Spinal cord (tissue), 10 donors: Measurements from ENCODE around the gene COL9A2. TPM values are rescaled to one million over a fixed set of nuclear protein-coding genes. Genes with fewer than 3 reads are reported as not detected.

Source experiments
- DNase-seq, 6 donors: peaks; one replicate each; pipeline versions ENCODE4 v3.0.0 to v3.0.0-alpha.2; 2013 to 2015; ENCODE audit warnings: low spot score in 6 of 6, low read depth in 4 of 6
- H3K27ac ChIP-seq: one replicate; pipeline ENCODE4 v1.5.1; 2013; ENCODE audit warnings: low read depth, low read length, control low read depth
- H3K27me3 ChIP-seq: one replicate; pipeline ENCODE4 v1.6.1; 2013; ENCODE audit warnings: low read length; ENCODE audit not compliant: control insufficient read depth, insufficient read depth
- H3K36me3 ChIP-seq: one replicate; pipeline ENCODE4 v1.6.1; 2013; ENCODE audit warnings: low read length; ENCODE audit not compliant: control insufficient read depth, insufficient read depth
- H3K4me1 ChIP-seq: one replicate; pipeline ENCODE4 v1.6.1; 2013; ENCODE audit warnings: low read length; ENCODE audit not compliant: control insufficient read depth, insufficient read depth
- H3K4me3 ChIP-seq: one replicate; pipeline ENCODE4 v1.5.1; 2013; ENCODE audit warnings: low read depth, low read length, control low read depth
- H3K9me3 ChIP-seq: one replicate; pipeline ENCODE4 v1.6.1; 2013; ENCODE audit warnings: low read length; ENCODE audit not compliant: control insufficient read depth, insufficient read depth
- WGBS: methylation state at CpG from one replicate; pipeline ENCODE4 v1.1.5; 2013; ENCODE audit warnings: missing lambda C conversion rate; ENCODE audit not compliant: insufficient coverage; 5-methylcytosine and 5-hydroxymethylcytosine counted together
- polyA plus RNA-seq, 2 donors: library from polyadenylated mRNA; unstranded; fragments of 120-200 nt; gene quantifications; one replicate each; pipeline ENCODE4 v1.2.1, GENCODE V29; 2013; ENCODE audit not compliant: insufficient read length in 2 of 2
- total RNA-seq, 2 donors: library from RNA; depleted of rRNA in 1 of 2; stranded (reverse); fragments of 120-200 nt in 1 of 2; fragments of >200 nt in 1 of 2; gene quantifications; one replicate each; pipeline versions ENCODE4 v1.2.3 to v1.2.4, GENCODE V29; 2013 to 2014
- donor health status: healthy.

The COL9A2 gene
- total and polyA plus RNA-seq, 4 donors = 14.1 to 80.3 (median 48.5) TPM

- Histone ChIP-seq H3K27me3 (peaks cover 18% of the 10 kb centered on the region), H3K4me3 (no peak overlapping the region), H3K27ac (no peak overlapping the region), H3K4me1 (peaks cover 35% of the 10 kb centered on the region), H3K9me3 (no peaks in the 10 kb centered on the region), H3K36me3 (peaks cover 43% of the 10 kb centered on the region)
- 93% methylated on average over 2 of the region's 2 CpGs for WGBS
- DNase-seq = no peak
These were observed 11.2 kb downstream of the COL9A2 start for GRCh38 chr1:40305871-40306270.

- no peak for DNase-seq
- 74% methylated on average over 4 of the region's 5 CpGs for WGBS
- Histone ChIP-seq H3K27ac (no peak overlapping the region), H3K27me3 (peaks cover 18% of the 10 kb centered on the region), H3K4me1 (peaks cover 31% of the 10 kb centered on the region), H3K4me3 (no peak overlapping the region), H3K9me3 (no peaks in the 10 kb centered on the region), H3K36me3 (peaks cover 43% of the 10 kb centered on the region)
These were observed 11.6 kb downstream of the COL9A2 start for GRCh38 chr1:40305451-40305850.

- Histone ChIP-seq H3K9me3 (no peaks in the 10 kb centered on the region), H3K36me3 (peaks cover 47% of the 10 kb centered on the region), H3K4me1 (peaks cover 18% of the 10 kb centered on the region), H3K4me3 (no peak overlapping the region), H3K27me3 (peaks cover 18% of the 10 kb centered on the region), H3K27ac (no peak overlapping the region)
- WGBS = 28% methylated on average over 33 of the region's 33 CpGs
- DNase-seq = no peak
These were observed 13.3 kb downstream of the COL9A2 start for GRCh38 chr1:40303790-40304189.

- Histone ChIP-seq H3K27ac (no peak overlapping the region), H3K4me3 (no peak overlapping the region), H3K27me3 (peaks cover 18% of the 10 kb centered on the region), H3K4me1 (peaks cover 13% of the 10 kb centered on the region), H3K36me3 (peaks cover 47% of the 10 kb centered on the region), H3K9me3 (no peaks in the 10 kb centered on the region)
- 57% methylated on average over 30 of the region's 38 CpGs for WGBS
- no peak for DNase-seq
These were observed 13.9 kb downstream of the COL9A2 start for GRCh38 chr1:40303051-40303771.

GRCh38 chr1:40302475-40302874 lies 14.6 kb downstream of the COL9A2 start:
- H3K4me3 ChIP-seq = no peak overlapping the region
- H3K9me3 ChIP-seq = no peaks in the 10 kb centered on the region
- H3K27me3 ChIP-seq = peaks cover 18% of the 10 kb centered on the region
- H3K27ac ChIP-seq = no peak overlapping the region
- peaks cover 44% of the 10 kb centered on the region for H3K36me3 ChIP-seq
- DNase-seq = no peak
- 85% methylated on average over 12 of the region's 13 CpGs for WGBS
- peaks cover 6% of the 10 kb centered on the region for H3K4me1 ChIP-seq

GRCh38 chr1:40301541-40302299 lies 15.4 kb downstream of the COL9A2 start:
- no peak overlapping the region for H3K27ac ChIP-seq
- H3K9me3 ChIP-seq = no peaks in the 10 kb centered on the region
- peaks cover 40% of the 10 kb centered on the region for H3K36me3 ChIP-seq
- H3K27me3 ChIP-seq = peaks cover 18% of the 10 kb centered on the region
- no peak for DNase-seq
- peaks cover 4% of the 10 kb centered on the region for H3K4me1 ChIP-seq
- 93% methylated on average over 7 of the region's 12 CpGs for WGBS
- H3K4me3 ChIP-seq = no peak overlapping the region

- 93% methylated on average over 10 of the region's 10 CpGs for WGBS
- no peak for DNase-seq
- peaks cover 18% of the 10 kb centered on the region for H3K27me3 ChIP-seq
- H3K36me3 ChIP-seq = peaks cover 40% of the 10 kb centered on the region
- no peaks in the 10 kb centered on the region for H3K9me3 ChIP-seq
- H3K4me3 ChIP-seq = no peak overlapping the region
- no peak overlapping the region for H3K27ac ChIP-seq
- peaks cover 4% of the 10 kb centered on the region for H3K4me1 ChIP-seq
These were observed 16.0 kb downstream of the COL9A2 start for GRCh38 chr1:40301066-40301465.

GRCh38 chr1:40300651-40301050 lies 16.4 kb downstream of the COL9A2 start:
- peaks cover 40% of the 10 kb centered on the region for H3K36me3 ChIP-seq
- peaks cover 4% of the 10 kb centered on the region for H3K4me1 ChIP-seq
- DNase-seq = no peak
- H3K27ac ChIP-seq = no peak overlapping the region
- no peak overlapping the region for H3K4me3 ChIP-seq
- peaks cover 18% of the 10 kb centered on the region for H3K27me3 ChIP-seq
- no peaks in the 10 kb centered on the region for H3K9me3 ChIP-seq
- WGBS = 88% methylated on average over 5 of the region's 9 CpGs

GRCh38 chr1:40300249-40300567 lies 16.9 kb downstream of the COL9A2 start:
- no CpG with 5 or more reads among the region's 1 CpG for WGBS
- no peak for DNase-seq

More at GRCh38 chr1:40300249-40300567, 16.9 kb downstream of the COL9A2 start:
- peaks cover 18% of the 10 kb centered on the region for H3K27me3 ChIP-seq
- H3K4me3 ChIP-seq = no peak overlapping the region
- no peaks in the 10 kb centered on the region for H3K9me3 ChIP-seq
- H3K4me1 ChIP-seq = peaks cover 4% of the 10 kb centered on the region
- peaks cover 41% of the 10 kb centered on the region for H3K36me3 ChIP-seq
- no peak overlapping the region for H3K27ac ChIP-seq
